Breast epithelium (tissue), 3 donors: ENCODE data around the gene PLD5.

ENCODE experiments used
- CTCF ChIP-seq, 3 donors: fragments of 450-650 bp; IDR thresholded peaks; one replicate each; pipeline ENCODE4 v1.5.1; 2016 to 2017; ENCODE audit warnings: antibody characterized with exemption in 3 of 3, mild to moderate bottlenecking in 3 of 3, moderate library complexity in 3 of 3
- POLR2A ChIP-seq: fragments of 450-650 bp; IDR thresholded peaks from one replicate; pipeline ENCODE4 v1.6.1; 2016; ENCODE audit warnings: antibody characterized with exemption, mild to moderate bottlenecking, moderate library complexity
- POLR2AphosphoS5 ChIP-seq, 3 donors: sonication (generic); formaldehyde crosslinking; IDR thresholded peaks; one replicate each; pipeline ENCODE4 v1.6.1; 2017; ENCODE audit warnings: antibody characterized with exemption in 3 of 3

GRCh38 chr1:242242983-242243382, 281.5 kb downstream of the PLD5 start:
- no peak for TF ChIP-seq CTCF (IDR thresholded peaks at IDR 0.05)
- no peak for TF ChIP-seq POLR2AphosphoS5 (IDR thresholded peaks at IDR 0.05)
- no peak for TF ChIP-seq POLR2A
